HAP-1 (cell line): ENCODE measurements around the gene HSF5.

ENCODE experiments used
- DNase-seq, 2 experiments: peaks; one replicate each; pipeline ENCODE4 v3.0.0-alpha.2; 2016 to 2020; ENCODE audit warnings: low spot score in 2 of 2
- H3K27me3 ChIP-seq: fragments of 250-450 bp; sonication (Bioruptor Pico); 2 replicates; pipeline ENCODE4 v1.5.1; 2020; ENCODE audit warnings: low read depth, mild to moderate bottlenecking, moderate library complexity
- H3K36me3 ChIP-seq: fragments of 250-450 bp; sonication (Bioruptor Pico); replicated peaks from 2 replicates; pipeline ENCODE4 v1.5.1; 2020; ENCODE audit warnings: mild to moderate bottlenecking
- H3K4me1 ChIP-seq: fragments of 250-450 bp; sonication (Bioruptor Pico); 2 replicates; pipeline ENCODE4 v1.5.1; 2020; ENCODE audit warnings: mild to moderate bottlenecking
- H3K4me3 ChIP-seq: fragments of 250-450 bp; sonication (Bioruptor Pico); 2 replicates; pipeline ENCODE4 v1.5.1; 2020; ENCODE audit warnings: mild to moderate bottlenecking, moderate library complexity
- H3K9me3 ChIP-seq: fragments of 250-450 bp; sonication (Bioruptor Pico); 2 replicates; pipeline ENCODE4 v1.5.1; 2020; ENCODE audit warnings: mild to moderate bottlenecking, moderate library complexity
- in situ Hi-C: fragments of 300-500 bp; cut with MboI; formaldehyde crosslinking; loops from 3 replicates; pipeline ENCODE4 v1.14.3; 2020; ENCODE audit warnings: low sequenced_read_pairs, inconsistent platforms, mixed read lengths

Gene HSF5

GRCh38 chr17:58487589-58488427 is at the start of gene HSF5:
Gene HSF5 (minus strand): TSS chr17:58488408. CDS start chr17:58488274, 134 bp downstream.
- Histone ChIP-seq H3K4me3 (no peak within 1 kb of the TSS), H3K27me3 (no peaks in the 10 kb centered on the region), H3K9me3 (no peaks in the 10 kb centered on the region), H3K36me3 (peaks cover 33% of the 10 kb centered on the region), H3K4me1 (no peaks in the 10 kb centered on the region)
- no peak for DNase-seq
- in situ Hi-C loops: no loop called here

GRCh38 chr17:58537266-58537665 is 49.1 kb upstream of the HSF5 start:
- peaks cover 4% of the 10 kb centered on the region; the same call in 1 of the 2 replicates for H3K27me3 ChIP-seq
- no peaks in the 10 kb centered on the region for H3K36me3 ChIP-seq
- H3K4me1 ChIP-seq: 0 out of 2 replicates have a peak, but pooled peaks cover 2% of the 10 kb centered on the region
- DNase-seq: no peak
- no peak overlapping the region for H3K4me3 ChIP-seq
- H3K9me3 ChIP-seq: no peaks in the 10 kb centered on the region
- in situ Hi-C loops: no loop called here

GRCh38 chr17:58536542-58536941 is 48.3 kb upstream of the HSF5 start:
- peaks cover 4% of the 10 kb centered on the region; the same call in 1 of the 2 replicates for H3K27me3 ChIP-seq
- DNase-seq: no peak
- no peak overlapping the region for H3K4me3 ChIP-seq
- H3K9me3 ChIP-seq: no peaks in the 10 kb centered on the region
- in situ Hi-C loops: no loop called here
- H3K4me1 ChIP-seq: 0 out of 2 replicates have a peak, but pooled peaks cover 3% of the 10 kb centered on the region
- H3K36me3 ChIP-seq: no peaks in the 10 kb centered on the region

- H3K9me3 ChIP-seq: no peaks in the 10 kb centered on the region
- H3K4me3 ChIP-seq: no peak overlapping the region
- in situ Hi-C loops: no loop called here
- no peak for DNase-seq
- peaks cover 4% of the 10 kb centered on the region; the same call in 1 of the 2 replicates for H3K27me3 ChIP-seq
- H3K36me3 ChIP-seq: no peaks in the 10 kb centered on the region
- 0 out of 2 replicates have a peak, but pooled peaks cover 3% of the 10 kb centered on the region for H3K4me1 ChIP-seq
These were observed 47.2 kb upstream of the HSF5 start for GRCh38 chr17:58535431-58535830.

GRCh38 chr17:58534901-58535421 is 46.8 kb upstream of the HSF5 start:
- DNase-seq: no peak
- Histone ChIP-seq H3K36me3 (no peaks in the 10 kb centered on the region), H3K9me3 (no peaks in the 10 kb centered on the region), H3K4me1 (0 out of 2 replicates have a peak, but pooled peaks cover 3% of the 10 kb centered on the region), H3K27me3 (peaks cover 4% of the 10 kb centered on the region; the same call in 1 of the 2 replicates), H3K4me3 (no peak overlapping the region)
- in situ Hi-C loops: no loop called here

- Histone ChIP-seq H3K36me3 (no peaks in the 10 kb centered on the region), H3K9me3 (no peaks in the 10 kb centered on the region), H3K4me3 (no peak overlapping the region), H3K4me1 (0 out of 2 replicates have a peak, but pooled peaks cover 3% of the 10 kb centered on the region), H3K27me3 (0 out of 2 replicates have a peak, but pooled peaks cover 4% of the 10 kb centered on the region)
- no peak for DNase-seq
- in situ Hi-C loops: no loop called here
These were observed 46.1 kb upstream of the HSF5 start for GRCh38 chr17:58534331-58534730.

GRCh38 chr17:58533616-58534188 is 45.5 kb upstream of the HSF5 start:
- no peak for DNase-seq
- 0 out of 2 replicates have a peak, but pooled peaks cover 3% of the 10 kb centered on the region for H3K4me1 ChIP-seq
- 0 out of 2 replicates have a peak, but pooled peaks cover 4% of the 10 kb centered on the region for H3K27me3 ChIP-seq
- no peaks in the 10 kb centered on the region for H3K36me3 ChIP-seq
- in situ Hi-C loops: no loop called here
- no peak overlapping the region for H3K4me3 ChIP-seq
- H3K9me3 ChIP-seq: no peaks in the 10 kb centered on the region

GRCh38 chr17:58532555-58532951 is 44.3 kb upstream of the HSF5 start:
- in situ Hi-C loops: no loop called here
- Histone ChIP-seq H3K4me3 (peak overlapping the region; percentile 33), H3K27me3 (0 out of 2 replicates have a peak, but pooled peaks cover 4% of the 10 kb centered on the region)

GRCh38 chr17:58531661-58532554 is 43.7 kb upstream of the HSF5 start:
- DNase-seq: peak; percentile 58 to 75
- no peaks in the 10 kb centered on the region for H3K27me3 ChIP-seq

More at GRCh38 chr17:58532555-58532951, 44.3 kb upstream of the HSF5 start:
- no peaks in the 10 kb centered on the region for H3K36me3 ChIP-seq
- no peak for DNase-seq
- H3K4me1 ChIP-seq: 0 out of 2 replicates have a peak, but pooled peaks cover 3% of the 10 kb centered on the region
- H3K9me3 ChIP-seq: no peaks in the 10 kb centered on the region

GRCh38 chr17:58531122-58531521 is 42.9 kb upstream of the HSF5 start:
- in situ Hi-C loops: no loop called here
- Histone ChIP-seq H3K36me3 (no peaks in the 10 kb centered on the region), H3K27me3 (no peaks in the 10 kb centered on the region), H3K4me3 (peak overlapping the region; percentile 26), H3K9me3 (no peaks in the 10 kb centered on the region), H3K4me1 (0 out of 2 replicates have a peak, but pooled peaks cover 3% of the 10 kb centered on the region)
- DNase-seq: no peak

More at GRCh38 chr17:58531661-58532554, 43.7 kb upstream of the HSF5 start:
- in situ Hi-C loops: no loop called here
- Histone ChIP-seq H3K36me3 (no peaks in the 10 kb centered on the region), H3K4me1 (0 out of 2 replicates have a peak, but pooled peaks cover 3% of the 10 kb centered on the region), H3K9me3 (no peaks in the 10 kb centered on the region), H3K4me3 (peak overlapping the region; percentile 33)

- DNase-seq: no peak
- H3K4me3 ChIP-seq: no peak overlapping the region
- in situ Hi-C loops: no loop called here
- H3K27me3 ChIP-seq: no peaks in the 10 kb centered on the region
- no peaks in the 10 kb centered on the region for H3K36me3 ChIP-seq
- H3K9me3 ChIP-seq: no peaks in the 10 kb centered on the region
- H3K4me1 ChIP-seq: 0 out of 2 replicates have a peak, but pooled peaks cover 3% of the 10 kb centered on the region
These were observed 42.4 kb upstream of the HSF5 start for GRCh38 chr17:58530655-58531054.

- H3K4me1 ChIP-seq: 0 out of 2 replicates have a peak, but pooled peaks cover 3% of the 10 kb centered on the region
- H3K4me3 ChIP-seq: no peak overlapping the region
- no peak for DNase-seq
- in situ Hi-C loops: no loop called here
- no peaks in the 10 kb centered on the region for H3K27me3 ChIP-seq
- H3K36me3 ChIP-seq: no peaks in the 10 kb centered on the region
- no peaks in the 10 kb centered on the region for H3K9me3 ChIP-seq
These were observed 41.1 kb upstream of the HSF5 start for GRCh38 chr17:58529275-58529674.

- H3K36me3 ChIP-seq: no peaks in the 10 kb centered on the region
- no peaks in the 10 kb centered on the region for H3K9me3 ChIP-seq
- no peaks in the 10 kb centered on the region for H3K27me3 ChIP-seq
- no peak for DNase-seq
- H3K4me3 ChIP-seq: no peak overlapping the region
- in situ Hi-C loops: no loop called here
- H3K4me1 ChIP-seq: 0 out of 2 replicates have a peak, but pooled peaks cover 3% of the 10 kb centered on the region
These were observed 40.2 kb upstream of the HSF5 start for GRCh38 chr17:58528443-58528842.
